Keratinocyte (primary cell): ENCODE data around the gene INAFM2. TPM values are rescaled to one million over a fixed set of nuclear protein-coding genes. Genes with fewer than 3 reads are reported as not detected.

Source experiments
- DNase-seq: peaks from one replicate; pipeline ENCODE4 v3.0.0-alpha.2; 2011; ENCODE audit warnings: low read depth, missing footprints, low spot score
- FAIRE-seq: peaks from 2 replicates; lab custom pipeline; 2011; peaks lifted over from hg19 to GRCh38; lab: Jason Lieb, UNC
- H2AFZ ChIP-seq: 2 replicates; pipeline ENCODE4 v1.6.0; 2012; ENCODE audit warnings: low read length, control low read depth, inconsistent platforms; ENCODE audit not compliant: control insufficient read depth
- H3K27ac ChIP-seq: 2 replicates; pipeline ENCODE4 v1.5.1; 2011; ENCODE audit warnings: low read length; ENCODE audit not compliant: control insufficient read depth, insufficient read depth
- H3K27me3 ChIP-seq: 3 replicates; pipeline ENCODE4 v1.6.0; 2011; ENCODE audit warnings: low read length; ENCODE audit not compliant: control insufficient read depth, insufficient read depth; ENCODE audit errors: extremely low read depth
- H3K36me3 ChIP-seq, 2 experiments: 2 replicates in 1 of 2; 3 replicates in 1 of 2; pipeline ENCODE4 v1.5.1; 2011; ENCODE audit warnings: low read length in 2 of 2, mild to moderate bottlenecking in 1 of 2; ENCODE audit not compliant: control insufficient read depth in 2 of 2, insufficient read depth in 2 of 2; ENCODE audit errors: extremely low read depth in 1 of 2
- H3K4me1 ChIP-seq: 3 replicates; pipeline ENCODE4 v1.5.1; 2011; ENCODE audit warnings: low read length; ENCODE audit not compliant: control insufficient read depth, insufficient read depth; ENCODE audit errors: extremely low read depth
- H3K4me2 ChIP-seq: 3 replicates; pipeline ENCODE4 v1.6.0; 2011; ENCODE audit warnings: low read depth, low read length; ENCODE audit not compliant: control insufficient read depth, insufficient read depth; ENCODE audit errors: extremely low read depth
- H3K4me3 ChIP-seq, 3 experiments: fragments of 200-600 bp in 1 of 3; sonication (generic) in 1 of 3; 2 replicates in 2 of 3; 3 replicates in 1 of 3; pipeline ENCODE4 v1.5.1; 2011 to 2016; ENCODE audit warnings: low read length in 3 of 3, mild to moderate bottlenecking in 3 of 3, control low read depth in 2 of 3, inconsistent platforms in 1 of 3, low read depth in 1 of 3, mixed read lengths in 1 of 3, mixed run types in 1 of 3, moderate library complexity in 1 of 3; ENCODE audit not compliant: control insufficient read depth in 2 of 3, insufficient read depth in 2 of 3; ENCODE audit errors: extremely low read depth in 1 of 3
- H3K79me2 ChIP-seq: 2 replicates; pipeline ENCODE4 v1.6.0; 2012; ENCODE audit warnings: low read length; ENCODE audit not compliant: control insufficient read depth, insufficient read depth
- H3K9ac ChIP-seq: 3 replicates; pipeline ENCODE4 v1.6.0; 2011; ENCODE audit warnings: low read length; ENCODE audit not compliant: control insufficient read depth, insufficient read depth; ENCODE audit errors: extremely low read depth
- H3K9me1 ChIP-seq: 3 replicates; pipeline ENCODE4 v1.6.0; 2011; ENCODE audit warnings: low read length; ENCODE audit not compliant: control insufficient read depth, insufficient read depth; ENCODE audit errors: extremely low read depth
- H3K9me3 ChIP-seq: 2 replicates; pipeline ENCODE4 v1.5.1; 2012; ENCODE audit warnings: low read depth, low read length; ENCODE audit not compliant: control insufficient read depth
- H4K20me1 ChIP-seq: 3 replicates; pipeline ENCODE4 v1.6.0; 2011; ENCODE audit warnings: low read length; ENCODE audit not compliant: control insufficient read depth, insufficient read depth; ENCODE audit errors: extremely low read depth
- EZH2 ChIP-seq: IDR thresholded peaks from one replicate; pipeline ENCODE4 v1.6.1; 2012; ENCODE audit warnings: inconsistent platforms, mild to moderate bottlenecking, low read length, moderate library complexity
- dilution Hi-C: fragments of 300-500 bp; cut with MboI; formaldehyde crosslinking; loops from one replicate; pipeline ENCODE4 v1.7.0; 2020; ENCODE audit warnings: low sequenced_read_pairs; ENCODE audit not compliant: extremely low pct_ligation_motif_present
- polyA plus RNA-seq, 5 experiments: library from polyadenylated mRNA; depleted of rRNA in 3 of 5; stranded (reverse) in 3 of 5; stranded (forward) in 1 of 5; unstranded in 1 of 5; fragments of >200 nt; gene quantifications; 1 replicate in 1 of 5; 2 replicates in 3 of 5; 3 replicates in 1 of 5; pipeline versions ENCODE4 v1.2.1 to v1.2.3, GENCODE V29; 2011 to 2012; ENCODE audit warnings: missing spikeins in 2 of 5, low read depth in 1 of 5, low replicate concordance in 1 of 5
- TF ChIP-seq, protein P1 (sequence below), 3 experiments: IDR thresholded peaks in 1 of 3; conservative IDR thresholded peaks in 1 of 3; optimal IDR thresholded peaks in 1 of 3; 2 replicates in 2 of 3; 3 replicates in 1 of 3; pipeline versions ENCODE3 to v1.5.1; 2011; ENCODE audit warnings: low read length in 3 of 3, mild to moderate bottlenecking in 3 of 3, moderate library complexity in 2 of 3, control low read depth in 1 of 3, inconsistent platforms in 1 of 3; ENCODE audit not compliant: insufficient read depth in 2 of 3; ENCODE audit errors: extremely low read depth in 1 of 3

INAFM2 gene
- polyA plus RNA-seq, 1 donor (not counting 4 experiments of a cell fraction or from before 2014, with no cell fraction given) = 15.2 TPM

GRCh38 chr15:40306371-40306770 is 17.1 kb upstream of the INAFM2 start:
- no peak for FAIRE-seq
- Histone ChIP-seq H4K20me1 (peaks cover 4% of the 10 kb centered on the region), H3K9ac (no peak overlapping the region), H3K9me1 (no peaks in the 10 kb centered on the region), H3K27ac (no peak overlapping the region), H3K4me1 (no peaks in the 10 kb centered on the region), H3K27me3 (peaks cover 27% of the 10 kb centered on the region), H3K4me2 (no peak overlapping the region), H2AFZ (no peak overlapping the region), H3K79me2 (no peaks in the 10 kb centered on the region), H3K4me3 (no peak overlapping the region), H3K9me3 (no peaks in the 10 kb centered on the region), H3K36me3 (no peaks in the 10 kb centered on the region)
- dilution Hi-C loops = no loop called here
- no peak for TF ChIP-seq EZH2
- TF ChIP-seq, protein P1, sequence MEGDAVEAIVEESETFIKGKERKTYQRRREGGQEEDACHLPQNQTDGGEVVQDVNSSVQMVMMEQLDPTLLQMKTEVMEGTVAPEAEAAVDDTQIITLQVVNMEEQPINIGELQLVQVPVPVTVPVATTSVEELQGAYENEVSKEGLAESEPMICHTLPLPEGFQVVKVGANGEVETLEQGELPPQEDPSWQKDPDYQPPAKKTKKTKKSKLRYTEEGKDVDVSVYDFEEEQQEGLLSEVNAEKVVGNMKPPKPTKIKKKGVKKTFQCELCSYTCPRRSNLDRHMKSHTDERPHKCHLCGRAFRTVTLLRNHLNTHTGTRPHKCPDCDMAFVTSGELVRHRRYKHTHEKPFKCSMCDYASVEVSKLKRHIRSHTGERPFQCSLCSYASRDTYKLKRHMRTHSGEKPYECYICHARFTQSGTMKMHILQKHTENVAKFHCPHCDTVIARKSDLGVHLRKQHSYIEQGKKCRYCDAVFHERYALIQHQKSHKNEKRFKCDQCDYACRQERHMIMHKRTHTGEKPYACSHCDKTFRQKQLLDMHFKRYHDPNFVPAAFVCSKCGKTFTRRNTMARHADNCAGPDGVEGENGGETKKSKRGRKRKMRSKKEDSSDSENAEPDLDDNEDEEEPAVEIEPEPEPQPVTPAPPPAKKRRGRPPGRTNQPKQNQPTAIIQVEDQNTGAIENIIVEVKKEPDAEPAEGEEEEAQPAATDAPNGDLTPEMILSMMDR (optimal IDR thresholded peaks at IDR 0.05 in 1 of 3, IDR thresholded peaks at IDR 0.05 in 1 of 3, conservative IDR thresholded peaks at IDR 0.05 in 1 of 3; ENCODE audit: extremely low read depth in 1 of 3, insufficient read depth in 2 of 3, low read length in 3 of 3) = no peak
- DNase-seq = no peak

- Histone ChIP-seq H3K4me1 (no peaks in the 10 kb centered on the region), H4K20me1 (peaks cover 4% of the 10 kb centered on the region), H3K4me3 (no peak overlapping the region), H3K27me3 (peaks cover 30% of the 10 kb centered on the region), H3K27ac (no peak overlapping the region), H3K36me3 (no peaks in the 10 kb centered on the region), H3K9me1 (no peaks in the 10 kb centered on the region), H3K79me2 (no peaks in the 10 kb centered on the region), H3K9ac (no peak overlapping the region), H2AFZ (no peak overlapping the region), H3K9me3 (no peaks in the 10 kb centered on the region), H3K4me2 (no peak overlapping the region)
- dilution Hi-C loops = no loop called here
- FAIRE-seq = no peak
- no peak for DNase-seq
- TF ChIP-seq, protein P1 (optimal IDR thresholded peaks at IDR 0.05 in 1 of 3, IDR thresholded peaks at IDR 0.05 in 1 of 3, conservative IDR thresholded peaks at IDR 0.05 in 1 of 3; ENCODE audit: extremely low read depth in 1 of 3, insufficient read depth in 2 of 3, low read length in 3 of 3) = no peak
- no peak for TF ChIP-seq EZH2
Measured at GRCh38 chr15:40306908-40307307, 16.6 kb upstream of the INAFM2 start.
